ENCODE data around the gene SLMAP.

GRCh38 chr3:57815036-57815435, 58.9 kb downstream of the SLMAP start:
- TF ChIP-seq RAD21 (IDR thresholded peaks at IDR 0.05; ENCODE audit: low read length), result no peak
- no peak for TF ChIP-seq CTCF (conservative IDR thresholded peaks at IDR 0.05; ENCODE audit: low read depth, low read length)
- TF ChIP-seq CEBPB (IDR thresholded peaks at IDR 0.05; ENCODE audit: low read depth, low read length), result no peak
- no peak for TF ChIP-seq RCOR1 (IDR thresholded peaks at IDR 0.05; ENCODE audit: insufficient replicate concordance, low read length)
- no peak for TF ChIP-seq POLR2A (IDR thresholded peaks at IDR 0.05; ENCODE audit: low read depth, low read length)
- TF ChIP-seq CHD1 (IDR thresholded peaks at IDR 0.05; ENCODE audit: low read depth, low read length), result no peak
- TF ChIP-seq, protein P1, sequence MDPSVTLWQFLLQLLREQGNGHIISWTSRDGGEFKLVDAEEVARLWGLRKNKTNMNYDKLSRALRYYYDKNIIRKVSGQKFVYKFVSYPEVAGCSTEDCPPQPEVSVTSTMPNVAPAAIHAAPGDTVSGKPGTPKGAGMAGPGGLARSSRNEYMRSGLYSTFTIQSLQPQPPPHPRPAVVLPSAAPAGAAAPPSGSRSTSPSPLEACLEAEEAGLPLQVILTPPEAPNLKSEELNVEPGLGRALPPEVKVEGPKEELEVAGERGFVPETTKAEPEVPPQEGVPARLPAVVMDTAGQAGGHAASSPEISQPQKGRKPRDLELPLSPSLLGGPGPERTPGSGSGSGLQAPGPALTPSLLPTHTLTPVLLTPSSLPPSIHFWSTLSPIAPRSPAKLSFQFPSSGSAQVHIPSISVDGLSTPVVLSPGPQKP (IDR thresholded peaks at IDR 0.05; ENCODE audit: borderline replicate concordance, low read depth, low read length), result no peak
- TF ChIP-seq, protein P2, sequence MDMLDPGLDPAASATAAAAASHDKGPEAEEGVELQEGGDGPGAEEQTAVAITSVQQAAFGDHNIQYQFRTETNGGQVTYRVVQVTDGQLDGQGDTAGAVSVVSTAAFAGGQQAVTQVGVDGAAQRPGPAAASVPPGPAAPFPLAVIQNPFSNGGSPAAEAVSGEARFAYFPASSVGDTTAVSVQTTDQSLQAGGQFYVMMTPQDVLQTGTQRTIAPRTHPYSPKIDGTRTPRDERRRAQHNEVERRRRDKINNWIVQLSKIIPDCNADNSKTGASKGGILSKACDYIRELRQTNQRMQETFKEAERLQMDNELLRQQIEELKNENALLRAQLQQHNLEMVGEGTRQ (IDR thresholded peaks at IDR 0.05; ENCODE audit: low read depth, low read length), result no peak
- TF ChIP-seq FOS (IDR thresholded peaks at IDR 0.05; ENCODE audit: low read depth, low read length), result no peak
- no peak for TF ChIP-seq NFE2L2 (IDR thresholded peaks at IDR 0.05; ENCODE audit: low read depth, low read length)
- TF ChIP-seq RFX5 (IDR thresholded peaks at IDR 0.05; ENCODE audit: low read depth, low read length), result no peak
- TF ChIP-seq MAZ (IDR thresholded peaks at IDR 0.05; ENCODE audit: borderline replicate concordance, low read depth, low read length), result no peak
